Pancreas (tissue), 10 donors: ENCODE data around the gene ITGA5. TPM values are rescaled to one million over a fixed set of nuclear protein-coding genes. Genes with fewer than 3 reads are reported as not detected.

ENCODE experiments used
- ATAC-seq, 4 donors: fragments of 200-7000 bp; cut with Tn5 transposase; one replicate each; pipeline versions ENCODE4 v1.8.0 to v1.9.1; 2020; ENCODE audit warnings: mild to moderate bottlenecking in 4 of 4, moderate library complexity in 4 of 4
- DNase-seq, 6 donors: peaks; one replicate each; pipeline ENCODE4 v3.0.0-alpha.2; 2020
- FAIRE-seq: peaks from 2 replicates; lab custom pipeline; 2012; peaks lifted over from hg19 to GRCh38; lab: Jason Lieb, UNC
- H3K27ac ChIP-seq, 4 donors: fragments of 200-600 bp; sonication (generic); 1 replicate in 3 of 4; 2 replicates in 1 of 4; pipeline versions ENCODE4 v1.5.0 to v1.8.0; 2020
- H3K27me3 ChIP-seq, 4 donors: fragments of 200-600 bp; one replicate each; pipeline ENCODE4 v1.8.0; 2021
- H3K36me3 ChIP-seq, 3 donors: fragments of 200-600 bp; sonication (generic) in 1 of 3; one replicate each; pipeline versions ENCODE4 v1.5.0 to v1.8.0; 2020 to 2021
- H3K4me1 ChIP-seq, 3 donors: fragments of 200-600 bp; one replicate each; pipeline ENCODE4 v1.8.0; 2021
- H3K4me3 ChIP-seq, 4 donors: fragments of 200-600 bp; sonication (generic) in 2 of 4; one replicate each; pipeline versions ENCODE4 v1.5.0 to v1.8.0; 2020 to 2021
- H3K9me3 ChIP-seq, 4 donors: fragments of 200-600 bp; one replicate each; pipeline ENCODE4 v1.8.0; 2021
- WGBS, 2 donors: extraction: QIAGEN DNeasy Blood & Tissue Kit; methylation state at CpG; one replicate each; pipeline ENCODE4 v1.1.7; 2013; 5-methylcytosine and 5-hydroxymethylcytosine counted together
- intact Hi-C, 3 donors: fragments of 100-400 bp; cut with DNase I; formaldehyde crosslinking; loops; one replicate each; pipeline versions ENCODE4 v1.11.1 to v1.14.2; 2022
- polyA plus RNA-seq, 2 donors: library from polyadenylated mRNA; stranded (reverse); fragments of 200-250 nt; gene quantifications; one replicate each; pipeline ENCODE4 v1.2.3, GENCODE V29; 2013
- total RNA-seq, 6 donors: library from RNA; stranded (reverse); fragmentation: NEBNext Ultra II Directional in 4 of 6; extraction: Animal tissue kit (Norgen Biotek cat#: 25700) in 4 of 6; gene quantifications; one replicate each; pipeline versions ENCODE4 v1.2.1 to v1.2.4, GENCODE V29; 2021 to 2023
- TF ChIP-seq, protein P1 (sequence below), 4 donors: fragments of 200-600 bp; sonication (generic) in 3 of 4; IDR thresholded peaks; one replicate each; pipeline versions ENCODE4 v1.5.0 to v1.8.0; 2021; ENCODE audit warnings: antibody characterized with exemption in 4 of 4
- donor health status: healthy with polysubstance abuse.
- donor health status: DM: no; HTN: no; CAD: no; lungs with moderate emphysema.
- donor health status: DM: no; HTN: no; CAD: no.
- donor health status: control.
- donor health status: control.
- donor health status: Bipolar disorder and iron deficiency.
- donor health status: DM: yes; HTN: yes; CAD: no.
- donor health status: DM: no; HTN: no; CAD: no.
- donor health status: DM: no; HTN: no; CAD: no.
- donor health status: DM: yes; HTN: yes; CAD: no.

Gene ITGA5
- total and polyA plus RNA-seq, 8 donors, result 9.5 to 32.2 (median 17.5) TPM

DNA sequence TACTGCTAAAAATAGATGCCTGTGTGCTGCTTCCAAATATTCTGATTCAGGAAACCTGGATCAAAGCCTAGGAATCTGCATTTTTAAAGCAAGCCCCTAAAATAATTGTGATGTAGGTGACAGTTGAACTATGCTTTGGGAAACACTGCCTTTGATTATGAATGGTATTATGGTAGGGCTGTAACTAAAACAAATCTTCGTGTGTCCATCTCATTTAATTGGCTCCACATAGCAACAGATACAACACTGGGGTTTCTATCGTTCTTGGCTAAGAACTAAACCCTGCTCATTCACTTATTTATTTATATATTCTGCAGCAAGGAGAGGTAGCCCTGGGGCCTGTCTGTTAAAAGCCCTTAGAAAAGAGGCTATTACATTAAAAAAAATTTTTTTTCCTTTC, 23.0 kb upstream of the ITGA5 start:
- TF ChIP-seq, protein P1, sequence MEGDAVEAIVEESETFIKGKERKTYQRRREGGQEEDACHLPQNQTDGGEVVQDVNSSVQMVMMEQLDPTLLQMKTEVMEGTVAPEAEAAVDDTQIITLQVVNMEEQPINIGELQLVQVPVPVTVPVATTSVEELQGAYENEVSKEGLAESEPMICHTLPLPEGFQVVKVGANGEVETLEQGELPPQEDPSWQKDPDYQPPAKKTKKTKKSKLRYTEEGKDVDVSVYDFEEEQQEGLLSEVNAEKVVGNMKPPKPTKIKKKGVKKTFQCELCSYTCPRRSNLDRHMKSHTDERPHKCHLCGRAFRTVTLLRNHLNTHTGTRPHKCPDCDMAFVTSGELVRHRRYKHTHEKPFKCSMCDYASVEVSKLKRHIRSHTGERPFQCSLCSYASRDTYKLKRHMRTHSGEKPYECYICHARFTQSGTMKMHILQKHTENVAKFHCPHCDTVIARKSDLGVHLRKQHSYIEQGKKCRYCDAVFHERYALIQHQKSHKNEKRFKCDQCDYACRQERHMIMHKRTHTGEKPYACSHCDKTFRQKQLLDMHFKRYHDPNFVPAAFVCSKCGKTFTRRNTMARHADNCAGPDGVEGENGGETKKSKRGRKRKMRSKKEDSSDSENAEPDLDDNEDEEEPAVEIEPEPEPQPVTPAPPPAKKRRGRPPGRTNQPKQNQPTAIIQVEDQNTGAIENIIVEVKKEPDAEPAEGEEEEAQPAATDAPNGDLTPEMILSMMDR (IDR thresholded peaks at IDR 0.05), result no peak
- intact Hi-C loops, result loop anchor here in 1 of 3 donors (10.0 kb wide), 1 partner anchor 57 kb away; the partner anchor contains the start of gene ZNF385A
- H3K36me3 ChIP-seq, result no peaks in the 10 kb centered on the region
- no peaks in the 10 kb centered on the region for H3K27me3 ChIP-seq
- DNase-seq (no peak), ATAC-seq (no peak), FAIRE-seq (no peak)
- no peak overlapping the region for H3K4me3 ChIP-seq
- 44 to 48% methylated on average over 2 of the region's 2 CpGs for WGBS, 2 donors
- no peaks in the 10 kb centered on the region for H3K9me3 ChIP-seq
- H3K4me1 ChIP-seq, result no peaks in the 10 kb centered on the region
- H3K27ac ChIP-seq, result no peak overlapping the region

DNA sequence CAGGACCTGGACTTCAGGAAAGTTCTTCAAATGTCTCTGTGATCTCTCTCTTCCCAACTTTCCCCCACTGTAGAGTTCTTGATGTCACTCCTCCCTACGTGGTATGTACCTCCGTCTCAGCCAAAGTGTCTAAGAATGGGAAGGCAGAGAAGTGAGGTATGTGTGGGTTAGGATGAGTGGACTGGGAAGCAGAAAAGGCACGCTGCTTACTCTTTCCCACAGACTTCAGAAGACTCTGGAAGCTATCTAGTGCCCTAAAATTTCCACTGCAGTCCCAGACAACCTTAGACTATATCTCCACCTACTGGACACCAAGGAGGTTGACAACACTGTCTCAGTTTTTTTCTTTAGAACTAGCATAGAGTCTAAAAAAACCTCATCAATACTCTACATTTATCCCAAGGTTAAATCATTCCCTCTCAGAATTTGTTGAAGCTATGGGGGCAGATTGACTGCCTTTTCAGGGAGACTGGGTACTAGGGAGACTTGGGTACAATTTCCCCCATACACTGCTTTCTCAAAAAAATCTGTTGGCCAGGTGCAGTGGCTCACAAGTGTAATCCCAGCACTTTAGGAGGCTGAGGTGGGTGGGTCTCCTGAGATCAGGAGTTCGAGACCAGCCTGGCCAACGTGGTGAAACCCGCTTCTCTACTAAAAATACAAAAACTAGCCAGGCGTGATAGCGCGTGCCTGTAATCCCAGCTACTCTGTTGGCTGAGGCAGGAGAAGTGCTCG, 20.6 kb upstream of the ITGA5 start:
- DNase-seq, result no peak
- no peak overlapping the region for H3K4me3 ChIP-seq
- peaks cover 0 to 5% (median 0%) of the 10 kb centered on the region in 3 donors for H3K4me1 ChIP-seq
- no peaks in the 10 kb centered on the region for H3K27me3 ChIP-seq
- TF ChIP-seq, protein P1 (IDR thresholded peaks at IDR 0.05), result peak; percentile 69 to 81 (median 70)
- ATAC-seq, result peak; percentile 88 to 98 (median 94)
- intact Hi-C loops, result loop anchor here in 2 of 3 donors (5.0 to 10.0 kb wide), 2 partner anchors 37 to 55 kb away; partner anchors contain the start of gene ZNF385A (in 1 of the 2)
- 35 to 39% methylated on average over 10 of the region's 10 CpGs for WGBS, 2 donors
- no peaks in the 10 kb centered on the region for H3K36me3 ChIP-seq
- H3K9me3 ChIP-seq, result no peaks in the 10 kb centered on the region
- no peak for FAIRE-seq
- H3K27ac ChIP-seq, result no peak overlapping the region

DNA sequence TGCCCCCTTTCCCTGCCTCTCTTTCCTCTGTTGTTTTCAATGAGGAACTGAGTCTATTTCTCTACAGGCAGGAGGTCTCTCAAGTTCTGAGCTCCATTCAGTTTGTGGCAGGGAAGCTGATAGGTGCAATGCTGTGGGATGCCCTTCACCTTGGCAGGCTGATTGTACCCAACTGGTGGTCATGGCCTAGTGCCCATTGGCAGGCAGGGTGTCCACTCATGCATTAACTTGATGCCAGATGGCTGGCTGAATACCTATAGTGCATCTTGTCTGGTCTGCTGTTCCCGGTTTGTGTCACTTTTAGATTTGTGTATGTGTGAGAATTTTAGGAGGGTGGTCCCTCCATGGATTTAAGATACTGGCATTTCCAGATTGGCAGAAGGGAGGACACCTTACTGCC, 20.0 kb upstream of the ITGA5 start:
- Histone ChIP-seq H3K36me3 (no peaks in the 10 kb centered on the region), H3K27me3 (no peaks in the 10 kb centered on the region), H3K4me3 (no peak overlapping the region), H3K9me3 (no peaks in the 10 kb centered on the region), H3K27ac (no peak overlapping the region), H3K4me1 (peaks cover 0 to 5% (median 0%) of the 10 kb centered on the region in 3 donors)
- ATAC-seq (peak in 2 of 4 donors; percentile 11 to 19), FAIRE-seq (no peak), DNase-seq (no peak)
- TF ChIP-seq, protein P1 (IDR thresholded peaks at IDR 0.05), result no peak
- intact Hi-C loops, result loop anchor here in 2 of 3 donors (5.0 kb wide), 1 partner anchor 37 kb away; no protein-coding TSS in a partner anchor
- WGBS, 2 donors, result 81 to 86% methylated on average over 1 of the region's 1 CpG

DNA sequence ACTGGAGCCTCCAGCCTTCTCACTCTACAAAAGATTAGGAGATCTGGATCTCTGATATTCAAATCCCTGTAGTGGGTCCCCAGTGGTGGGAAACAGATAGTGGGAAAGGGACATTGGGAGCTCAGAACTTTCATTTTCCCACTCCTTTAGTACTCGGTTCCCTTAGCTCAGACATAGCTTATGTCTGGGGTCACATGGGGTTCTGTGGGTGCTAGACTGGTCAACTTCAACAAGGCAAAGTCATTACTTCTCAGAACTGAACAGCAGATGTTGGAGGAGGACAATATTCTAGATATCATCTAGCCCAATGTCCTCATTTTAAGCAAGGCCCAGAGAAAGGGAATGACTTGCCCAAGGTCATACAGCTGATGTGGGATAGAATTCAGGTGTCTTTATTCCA, 19.5 kb upstream of the ITGA5 start:
- Histone ChIP-seq H3K36me3 (no peaks in the 10 kb centered on the region), H3K4me3 (no peak overlapping the region), H3K4me1 (peaks cover 0 to 5% (median 0%) of the 10 kb centered on the region in 3 donors), H3K27ac (no peak overlapping the region), H3K9me3 (no peaks in the 10 kb centered on the region), H3K27me3 (no peaks in the 10 kb centered on the region)
- intact Hi-C loops, result loop anchor here in 2 of 3 donors (5.0 kb wide), 1 partner anchor 36 kb away; no protein-coding TSS in a partner anchor
- 65 to 70% methylated on average over 1 of the region's 1 CpG for WGBS, 2 donors
- TF ChIP-seq, protein P1 (IDR thresholded peaks at IDR 0.05), result no peak
- FAIRE-seq, result no peak
- ATAC-seq, result no peak
- no peak for DNase-seq

DNA sequence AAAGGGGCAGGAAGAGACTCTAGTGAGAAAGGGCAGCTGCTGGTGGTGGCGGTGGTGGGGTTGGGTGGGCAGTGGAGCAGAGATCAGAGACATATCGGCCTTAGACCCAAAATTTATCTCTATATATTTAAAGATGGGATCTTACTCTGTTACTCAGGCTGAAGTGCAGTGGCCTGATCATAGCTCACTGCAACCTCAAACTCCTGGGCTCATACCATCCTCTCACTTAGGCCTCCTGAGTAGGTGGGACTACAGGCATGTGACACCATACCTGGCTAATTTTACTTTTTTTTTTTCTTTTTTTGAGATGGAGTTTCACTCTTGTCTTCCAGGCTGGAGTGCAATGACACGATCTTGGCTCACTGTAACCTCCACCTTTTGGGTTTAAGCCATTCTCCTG, 18.6 kb upstream of the ITGA5 start:
- ATAC-seq (no peak), FAIRE-seq (no peak), DNase-seq (no peak)
- TF ChIP-seq, protein P1 (IDR thresholded peaks at IDR 0.05), result no peak
- Histone ChIP-seq H3K27ac (no peak overlapping the region), H3K4me3 (no peak overlapping the region), H3K4me1 (peaks cover 0 to 5% (median 0%) of the 10 kb centered on the region in 3 donors), H3K9me3 (no peaks in the 10 kb centered on the region), H3K36me3 (no peaks in the 10 kb centered on the region), H3K27me3 (no peaks in the 10 kb centered on the region)
- 80% methylated on average over 3 of the region's 3 CpGs for WGBS, 2 donors
- intact Hi-C loops, result loop anchor here in 2 of 3 donors (5.0 kb wide), 1 partner anchor 35 kb away; no protein-coding TSS in a partner anchor
